HepG2 (cell line): ENCODE results near the gene BCAS3. TPM values are rescaled to one million over a fixed set of nuclear protein-coding genes. Genes with fewer than 3 reads are reported as not detected.

ENCODE experiments used
- BRCA1 ChIP-seq: sonication (generic); formaldehyde crosslinking; IDR thresholded peaks from 2 replicates; pipeline ENCODE4 v1.4.0; 2020; ENCODE audit warnings: missing genetic modification reagents
- CEBPG ChIP-seq: IDR thresholded peaks from 2 replicates; pipeline ENCODE4 v1.6.1; 2016
- DNMT1 ChIP-seq: sonication (generic); formaldehyde crosslinking; IDR thresholded peaks from 2 replicates; pipeline ENCODE4 v1.5.1; 2020; ENCODE audit warnings: mild to moderate bottlenecking, missing genetic modification reagents
- DNMT3B ChIP-seq: conservative IDR thresholded peaks from 2 replicates; pipeline ENCODE4 v1.6.1; 2016; ENCODE audit warnings: missing biosample characterization, control low read depth
- GATAD1 ChIP-seq: IDR thresholded peaks from 2 replicates; pipeline ENCODE4 v1.6.1; 2016; ENCODE audit warnings: missing genetic modification reagents, missing compliant biosample characterization
- MIXL1 ChIP-seq: IDR thresholded peaks from 2 replicates; pipeline ENCODE4 v1.6.1; 2016
- MXD3 ChIP-seq: IDR thresholded peaks from 2 replicates; pipeline ENCODE4 v1.6.1; 2016; ENCODE audit warnings: mild to moderate bottlenecking, missing biosample characterization, missing genetic modification reagents
- RAD21 ChIP-seq: fragments of 450-650 bp; formaldehyde crosslinking; IDR thresholded peaks from 2 replicates; pipeline ENCODE4 v1.5.0; 2020; ENCODE audit warnings: mild to moderate bottlenecking
- SIX4 ChIP-seq: sonication (generic); formaldehyde crosslinking; IDR thresholded peaks from 2 replicates; pipeline ENCODE4 v1.4.0; 2020; ENCODE audit warnings: missing genetic modification reagents
- TSC22D2 ChIP-seq: sonication (generic); formaldehyde crosslinking; IDR thresholded peaks from 2 replicates; pipeline ENCODE4 v1.5.1; 2020; ENCODE audit warnings: missing genetic modification reagents, mild to moderate bottlenecking, borderline replicate concordance
- ZBTB20 ChIP-seq: sonication (generic); formaldehyde crosslinking; IDR thresholded peaks from 2 replicates; pipeline ENCODE4 v1.8.1; 2023; ENCODE audit warnings: missing genetic modification reagents, low read depth, mild to moderate bottlenecking, borderline replicate concordance
- ZNF142 ChIP-seq: sonication (generic); formaldehyde crosslinking; IDR thresholded peaks from 2 replicates; pipeline ENCODE4 v1.4.0; 2020; ENCODE audit warnings: missing genetic modification reagents
- ZNF180 ChIP-seq: sonication (generic); formaldehyde crosslinking; IDR thresholded peaks from 2 replicates; pipeline ENCODE4 v1.4.0; 2020; ENCODE audit warnings: low read depth, missing genetic modification reagents, borderline replicate concordance
- ZNF235 ChIP-seq: sonication (generic); formaldehyde crosslinking; IDR thresholded peaks from 2 replicates; pipeline ENCODE4 v1.8.1; 2023; ENCODE audit warnings: mild to moderate bottlenecking, missing genetic modification reagents, borderline replicate concordance
- ZNF263 ChIP-seq: sonication (generic); formaldehyde crosslinking; IDR thresholded peaks from 2 replicates; pipeline ENCODE4 v1.4.0; 2020; ENCODE audit warnings: missing genetic modification reagents
- ZNF329 ChIP-seq: sonication (generic); formaldehyde crosslinking; IDR thresholded peaks from 2 replicates; pipeline ENCODE4 v1.9.0; 2021; ENCODE audit warnings: low read depth, mild to moderate bottlenecking, missing genetic modification reagents
- ZNF432 ChIP-seq: sonication (generic); formaldehyde crosslinking; IDR thresholded peaks from 2 replicates; pipeline ENCODE4 v1.5.0; 2020; ENCODE audit warnings: missing genetic modification reagents, mild to moderate bottlenecking, borderline replicate concordance
- ZNF605 ChIP-seq: sonication (generic); formaldehyde crosslinking; IDR thresholded peaks from 2 replicates; pipeline ENCODE4 v1.8.0; 2022; ENCODE audit warnings: mild to moderate bottlenecking, missing genetic modification reagents
- ZNF792 ChIP-seq: IDR thresholded peaks from 2 replicates; pipeline ENCODE4 v1.6.1; 2016
- ZNF850 ChIP-seq: sonication (generic); formaldehyde crosslinking; conservative IDR thresholded peaks from 2 replicates; pipeline ENCODE4 v1.9.0; 2021; ENCODE audit warnings: mild to moderate bottlenecking, missing genetic modification reagents
- polyA plus RNA-seq, 8 experiments: library from polyadenylated mRNA; depleted of rRNA in 3 of 8; stranded (reverse) in 7 of 8; unstranded in 1 of 8; fragments of >200 nt; fragmentation: Illumina TruSeq in 4 of 8; extraction: Trizol in 4 of 8; gene quantifications; 2 replicates each; pipeline versions ENCODE4 v1.2.1 to v1.2.3, GENCODE V29; 2011 to 2016; ENCODE audit warnings: low read depth in 4 of 8, missing spikeins in 1 of 8, mixed read lengths in 1 of 8; ENCODE audit not compliant: insufficient read depth in 1 of 8
- total RNA-seq, 5 experiments: library from RNA; depleted of rRNA; stranded (reverse); fragments of >200 nt; fragmentation: Illumina TruSeq; extraction: Trizol; gene quantifications; 2 replicates each; pipeline ENCODE4 v1.2.3, GENCODE V29; 2016; ENCODE audit warnings: low read depth in 1 of 5
- TF ChIP-seq, protein P1 (sequence below): sonication (generic); formaldehyde crosslinking; IDR thresholded peaks from 2 replicates; pipeline ENCODE4 v1.4.0; 2020; ENCODE audit warnings: missing genetic modification reagents, mild to moderate bottlenecking, borderline replicate concordance
- TF ChIP-seq, protein P2 (sequence below): IDR thresholded peaks from 2 replicates; pipeline ENCODE4 v1.6.1; 2016; ENCODE audit warnings: missing compliant biosample characterization, missing genetic modification reagents, borderline replicate concordance

Gene BCAS3
- total and polyA plus RNA-seq, 2 of the 13 experiments (the other 11 are each of a cell fraction or from before 2014, with no cell fraction given), result 10.7 to 11.2 TPM

DNA sequence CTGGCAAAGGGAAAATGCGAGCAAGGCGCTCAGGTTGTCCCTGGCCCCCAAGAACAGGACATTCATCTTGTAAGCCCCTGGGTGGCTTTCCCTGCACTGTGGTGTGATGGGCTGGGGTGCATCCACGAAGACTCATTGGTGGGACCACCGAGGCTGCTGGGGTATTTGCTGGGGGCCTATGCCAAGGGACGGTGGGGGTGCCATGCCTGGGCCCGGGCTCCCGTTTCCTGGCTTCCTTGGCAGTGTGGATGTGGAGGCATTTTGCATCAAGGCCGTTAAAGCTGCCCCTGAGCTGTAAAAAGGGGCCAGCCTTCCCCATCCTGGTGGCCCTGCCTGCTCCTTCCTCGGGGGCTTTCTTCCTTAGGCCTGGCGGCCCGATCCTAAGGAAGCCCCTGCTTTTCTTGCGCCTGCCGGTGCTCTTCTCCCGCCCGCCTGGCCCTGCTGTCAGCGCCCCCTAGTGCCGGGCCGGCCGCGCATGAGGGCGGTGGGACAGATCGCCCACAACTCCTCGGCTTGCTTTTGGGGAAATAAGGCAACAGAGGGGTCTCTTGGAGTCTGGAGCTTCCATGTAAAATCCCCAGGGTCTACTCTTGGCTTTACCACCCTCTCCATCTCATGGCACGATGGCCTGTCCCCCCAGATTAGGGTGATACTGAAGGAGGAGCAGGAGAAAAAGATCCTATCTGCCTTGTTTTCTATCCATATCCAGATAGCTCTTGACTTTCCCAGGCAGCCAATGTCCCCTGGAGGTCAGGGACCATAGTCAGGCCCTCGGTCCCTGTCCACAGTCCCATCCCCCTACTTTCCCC lies 712.2 kb downstream of the BCAS3 start (continued):
- no peak for TF ChIP-seq DNMT1 (CRISPR knock-in tag)
- peak; percentile 83 for TF ChIP-seq ZNF605
- TF ChIP-seq, protein P1, sequence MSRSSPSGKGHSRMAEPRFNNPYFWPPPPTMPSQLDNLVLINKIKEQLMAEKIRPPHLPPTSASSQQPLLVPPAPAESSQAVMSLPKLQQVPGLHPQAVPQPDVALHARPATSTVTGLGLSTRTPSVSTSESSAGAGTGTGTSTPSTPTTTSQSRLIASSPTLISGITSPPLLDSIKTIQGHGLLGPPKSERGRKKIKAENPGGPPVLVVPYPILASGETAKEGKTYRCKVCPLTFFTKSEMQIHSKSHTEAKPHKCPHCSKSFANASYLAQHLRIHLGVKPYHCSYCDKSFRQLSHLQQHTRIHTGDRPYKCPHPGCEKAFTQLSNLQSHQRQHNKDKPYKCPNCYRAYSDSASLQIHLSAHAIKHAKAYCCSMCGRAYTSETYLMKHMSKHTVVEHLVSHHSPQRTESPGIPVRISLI (CRISPR knock-in tag), result no peak; the same call in 1 of the 2 replicates
- peak; percentile 25; the same call in 1 of the 2 replicates for TF ChIP-seq ZBTB20
- 0 out of 2 replicates have a peak, but pooled peaks have one; percentile 21 for TF ChIP-seq MIXL1 (CRISPR knock-in tag)
- 0 out of 2 replicates have a peak, but pooled peaks have one; percentile 11 for TF ChIP-seq CEBPG (CRISPR knock-in tag)
- TF ChIP-seq ZNF432 (CRISPR knock-in tag), result no peak
- TF ChIP-seq BRCA1 (CRISPR knock-in tag), result no peak
- peak; percentile 51; the same call in 1 of the 2 replicates for TF ChIP-seq ZNF329 (CRISPR knock-in tag)
- TF ChIP-seq ZNF235, result peak; percentile 49; the same call in 1 of the 2 replicates
- no peak for TF ChIP-seq DNMT3B (CRISPR knock-in tag)
- 0 out of 2 replicates have a peak, but pooled peaks have one; percentile 34 for TF ChIP-seq ZNF263 (CRISPR knock-in tag)
- no peak for TF ChIP-seq ZNF850
- TF ChIP-seq TSC22D2, result 0 out of 2 replicates have a peak, but pooled peaks have one; percentile 57
- TF ChIP-seq ZNF142, result peak; percentile 69
- TF ChIP-seq RAD21 (CRISPR knock-in tag), result peak; percentile 95
- no peak for TF ChIP-seq SIX4 (CRISPR knock-in tag)
- TF ChIP-seq ZNF180, result no peak
- TF ChIP-seq, protein P2, sequence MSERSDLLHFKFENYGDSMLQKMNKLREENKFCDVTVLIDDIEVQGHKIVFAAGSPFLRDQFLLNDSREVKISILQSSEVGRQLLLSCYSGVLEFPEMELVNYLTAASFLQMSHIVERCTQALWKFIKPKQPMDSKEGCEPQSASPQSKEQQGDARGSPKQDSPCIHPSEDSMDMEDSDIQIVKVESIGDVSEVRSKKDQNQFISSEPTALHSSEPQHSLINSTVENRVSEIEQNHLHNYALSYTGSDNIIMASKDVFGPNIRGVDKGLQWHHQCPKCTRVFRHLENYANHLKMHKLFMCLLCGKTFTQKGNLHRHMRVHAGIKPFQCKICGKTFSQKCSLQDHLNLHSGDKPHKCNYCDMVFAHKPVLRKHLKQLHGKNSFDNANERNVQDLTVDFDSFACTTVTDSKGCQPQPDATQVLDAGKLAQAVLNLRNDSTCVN, result peak; percentile 43; the same call in 1 of the 2 replicates
- no peak; the same call in 1 of the 2 replicates for TF ChIP-seq GATAD1
- TF ChIP-seq MXD3 (CRISPR knock-in tag), result 0 out of 2 replicates have a peak, but pooled peaks have one; percentile 13
- 0 out of 2 replicates have a peak, but pooled peaks have one; percentile 53 for TF ChIP-seq ZNF792 (CRISPR knock-in tag)
